GM13977 (cell line): ENCODE data around the gene TOPBP1.

Experiments used
- DNase-seq: peaks from one replicate; pipeline ENCODE4 v3.0.0; 2012; ENCODE audit warnings: low spot score
- in situ Hi-C: fragments of 300-500 bp; cut with MboI; formaldehyde crosslinking; loops from one replicate; pipeline ENCODE4 v1.12.0; 2022; ENCODE audit warnings: low sequenced_read_pairs, low pct_unique_long_range_greater_than_20kb, mixed read lengths, inconsistent platforms; ENCODE audit not compliant: unreplicated experiment
- TF ChIP-seq, protein P1 (sequence below): IDR thresholded peaks from 2 replicates; pipeline ENCODE4 v1.5.1; 2012; ENCODE audit warnings: mild to moderate bottlenecking, control low read depth; ENCODE audit not compliant: insufficient read depth; ENCODE audit errors: extremely low read depth, missing control alignments

Gene TOPBP1

DNA sequence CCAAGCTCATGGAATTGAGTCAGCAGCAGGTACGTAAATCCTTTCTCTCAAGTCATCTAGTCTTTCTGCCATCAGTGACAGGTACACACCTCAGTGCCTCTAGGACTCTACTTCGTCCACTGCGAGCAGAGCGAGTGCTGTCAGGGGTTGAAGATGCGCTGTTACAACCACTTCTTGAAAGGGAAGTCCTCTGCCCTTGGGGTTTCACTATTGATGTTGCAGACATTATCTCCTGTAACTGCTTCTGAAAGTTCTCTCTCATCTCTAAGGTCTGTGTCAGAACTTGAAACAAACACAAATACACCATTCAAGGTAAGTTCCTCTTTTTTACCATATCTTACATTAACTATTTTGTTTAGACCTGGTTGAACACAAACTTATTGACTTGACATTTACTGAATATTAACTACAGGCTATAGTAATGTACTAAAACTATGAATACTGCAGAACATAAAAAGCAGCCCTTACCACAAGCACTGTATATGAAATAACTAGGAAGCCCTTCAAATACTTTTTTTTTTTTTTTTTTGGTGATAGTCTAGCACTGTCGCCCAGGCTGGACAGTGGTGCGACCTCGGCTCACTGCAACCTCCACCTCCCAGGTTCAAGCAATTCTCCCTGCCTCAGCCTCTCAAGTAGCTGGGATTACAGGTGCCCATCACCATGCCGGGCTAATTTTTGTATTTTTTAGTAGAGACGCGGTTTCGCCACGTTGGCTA lies 41.5 kb downstream of the TOPBP1 start:
- DNase-seq: peak; percentile 69
- in situ Hi-C loops: no loop called here
- TF ChIP-seq, protein P1, sequence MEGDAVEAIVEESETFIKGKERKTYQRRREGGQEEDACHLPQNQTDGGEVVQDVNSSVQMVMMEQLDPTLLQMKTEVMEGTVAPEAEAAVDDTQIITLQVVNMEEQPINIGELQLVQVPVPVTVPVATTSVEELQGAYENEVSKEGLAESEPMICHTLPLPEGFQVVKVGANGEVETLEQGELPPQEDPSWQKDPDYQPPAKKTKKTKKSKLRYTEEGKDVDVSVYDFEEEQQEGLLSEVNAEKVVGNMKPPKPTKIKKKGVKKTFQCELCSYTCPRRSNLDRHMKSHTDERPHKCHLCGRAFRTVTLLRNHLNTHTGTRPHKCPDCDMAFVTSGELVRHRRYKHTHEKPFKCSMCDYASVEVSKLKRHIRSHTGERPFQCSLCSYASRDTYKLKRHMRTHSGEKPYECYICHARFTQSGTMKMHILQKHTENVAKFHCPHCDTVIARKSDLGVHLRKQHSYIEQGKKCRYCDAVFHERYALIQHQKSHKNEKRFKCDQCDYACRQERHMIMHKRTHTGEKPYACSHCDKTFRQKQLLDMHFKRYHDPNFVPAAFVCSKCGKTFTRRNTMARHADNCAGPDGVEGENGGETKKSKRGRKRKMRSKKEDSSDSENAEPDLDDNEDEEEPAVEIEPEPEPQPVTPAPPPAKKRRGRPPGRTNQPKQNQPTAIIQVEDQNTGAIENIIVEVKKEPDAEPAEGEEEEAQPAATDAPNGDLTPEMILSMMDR: no peak

GRCh38 chr3:133611534-133611933 lies 50.2 kb downstream of the TOPBP1 start:
- in situ Hi-C loops: no loop called here
- TF ChIP-seq, protein P1: no peak
- DNase-seq: no peak

DNA sequence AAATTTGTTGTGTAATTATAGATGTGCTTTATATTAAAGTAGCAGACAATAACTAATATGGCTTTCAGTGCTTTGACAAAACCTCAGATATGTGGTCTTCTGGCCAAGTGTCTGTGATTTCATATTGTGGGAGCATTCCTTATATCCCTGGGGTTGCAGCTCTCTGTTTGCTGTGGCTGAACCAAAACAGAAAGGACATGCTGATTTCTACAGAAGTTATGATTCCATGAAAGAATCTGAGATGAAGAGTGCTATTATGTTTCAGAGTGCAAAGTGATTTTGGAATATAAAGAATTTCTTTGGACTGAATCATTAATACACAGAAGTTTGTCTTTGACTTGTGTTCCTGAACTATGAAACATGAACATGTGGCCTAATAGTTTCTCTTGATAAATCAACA lies 51.7 kb downstream of the TOPBP1 start:
- TF ChIP-seq, protein P1: no peak
- DNase-seq: no peak
- in situ Hi-C loops: no loop called here

DNA sequence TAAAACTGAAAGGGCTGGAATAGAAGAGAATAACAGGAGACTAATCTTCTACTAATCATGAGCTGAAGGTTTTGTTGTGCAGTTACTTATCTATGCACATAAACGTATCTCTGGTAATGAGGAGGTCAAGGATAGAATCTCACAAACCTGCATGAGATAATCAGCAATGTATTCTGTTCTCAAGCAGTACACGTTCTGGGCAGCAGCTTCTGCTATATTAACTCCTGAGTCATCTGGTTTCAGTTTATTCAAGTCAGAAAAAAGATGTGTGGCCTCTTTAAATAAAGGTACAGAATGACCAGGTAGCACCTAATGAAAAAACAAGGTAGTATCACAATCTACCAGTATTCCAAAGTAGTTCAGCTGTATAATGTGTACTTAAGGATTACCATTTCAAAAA lies 53.4 kb downstream of the TOPBP1 start:
- no peak for DNase-seq
- TF ChIP-seq, protein P1: no peak
- in situ Hi-C loops: no loop called here

DNA sequence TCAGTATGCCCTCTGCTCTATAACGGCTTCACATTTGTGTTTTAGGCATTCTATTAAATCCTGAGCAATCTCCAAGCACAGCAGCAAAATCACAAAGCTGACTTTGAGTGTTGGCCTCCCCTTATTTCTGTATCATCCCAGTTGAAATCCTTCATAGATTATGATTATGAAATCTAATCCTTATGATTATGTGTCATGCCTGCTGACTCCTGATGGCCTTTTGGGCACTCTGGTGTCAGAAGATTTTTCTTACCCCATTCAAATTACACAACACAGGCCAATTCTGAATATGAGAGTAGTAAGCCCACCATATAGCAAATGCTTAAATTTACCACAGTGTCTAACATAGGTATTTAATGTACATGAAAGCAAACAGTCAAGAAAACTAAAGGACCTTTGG lies 53.9 kb downstream of the TOPBP1 start:
- in situ Hi-C loops: no loop called here

DNA sequence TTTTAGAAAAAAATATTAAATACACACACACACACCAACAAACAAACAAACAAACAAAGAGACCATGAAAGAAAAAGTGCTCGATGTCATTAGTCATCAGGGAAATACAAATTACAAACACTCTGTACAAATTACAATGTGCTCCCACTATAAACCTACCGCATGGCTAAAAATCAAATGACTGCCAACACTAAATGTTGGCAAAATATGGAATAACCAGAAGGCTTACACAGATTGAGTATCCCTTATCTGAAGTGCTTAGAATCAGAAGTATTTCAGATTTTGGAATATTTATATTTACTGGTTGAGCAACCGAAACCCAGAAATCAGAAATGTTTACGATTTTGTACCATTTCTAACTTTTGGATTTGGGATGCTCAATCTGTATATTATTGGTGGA lies 54.8 kb downstream of the TOPBP1 start:
- DNase-seq: no peak
- TF ChIP-seq, protein P1: no peak
- in situ Hi-C loops: no loop called here

More for the DNA sequence above, 53.9 kb downstream of the TOPBP1 start:
- TF ChIP-seq, protein P1: no peak
- no peak for DNase-seq
